ENCODE measurements around the gene TTC3.
"Not testable (repeated sequence)": the region's sequence is repeated elsewhere in the genome, so short reads cannot be mapped to it uniquely, and the experiment has no call there.

Gene TTC3

GRCh38 chr21:37093977-37094376 lies 20.9 kb downstream of the TTC3 start:
- DNase-seq = no peak

- DNase-seq = no peak
These were observed 22.8 kb downstream of the TTC3 start for GRCh38 chr21:37095821-37096220.

- DNase-seq = no peak
These were observed 25.7 kb downstream of the TTC3 start for GRCh38 chr21:37098751-37099150.

- no peak for DNase-seq
These were observed 27.3 kb downstream of the TTC3 start for GRCh38 chr21:37100316-37100715.

- DNase-seq = no peak
These were observed 28.3 kb downstream of the TTC3 start for GRCh38 chr21:37101384-37101783.

- not testable (repeated sequence) for DNase-seq
These were observed 29.7 kb downstream of the TTC3 start for GRCh38 chr21:37102746-37103145.

- no peak for DNase-seq
These were observed 33.9 kb downstream of the TTC3 start for GRCh38 chr21:37106998-37107397.

GRCh38 chr21:37111029-37111428 lies 38.0 kb downstream of the TTC3 start:
- not testable (repeated sequence) for DNase-seq

- not testable (repeated sequence) for DNase-seq
These were observed 41.2 kb downstream of the TTC3 start for GRCh38 chr21:37114301-37114700.

- DNase-seq = not testable (repeated sequence)
These were observed 43.4 kb downstream of the TTC3 start for GRCh38 chr21:37116459-37116858.

- DNase-seq = no peak
These were observed 44.1 kb downstream of the TTC3 start for GRCh38 chr21:37117204-37117603.

- no peak for DNase-seq
These were observed 45.3 kb downstream of the TTC3 start for GRCh38 chr21:37118187-37118826.

GRCh38 chr21:37119421-37120218 lies 46.6 kb downstream of the TTC3 start:
- no peak for DNase-seq

GRCh38 chr21:37128076-37128475 lies 55.0 kb downstream of the TTC3 start:
- DNase-seq = no peak

- no peak for DNase-seq
These were observed 57.9 kb downstream of the TTC3 start for GRCh38 chr21:37130971-37131370.

- DNase-seq = no peak
These were observed 63.2 kb downstream of the TTC3 start for GRCh38 chr21:37136261-37136660.

GRCh38 chr21:37136744-37137143 lies 63.7 kb downstream of the TTC3 start:
- no peak for DNase-seq

GRCh38 chr21:37139154-37139553 lies 66.1 kb downstream of the TTC3 start:
- no peak for DNase-seq

GRCh38 chr21:37139902-37140301 lies 66.8 kb downstream of the TTC3 start:
- DNase-seq = peak; percentile 83

- DNase-seq = not testable (repeated sequence)
These were observed 70.3 kb downstream of the TTC3 start for GRCh38 chr21:37143392-37143791.

- DNase-seq = peak; percentile 55
These were observed 72.6 kb downstream of the TTC3 start for GRCh38 chr21:37145635-37146111.

GRCh38 chr21:37146320-37147235 lies 73.5 kb downstream of the TTC3 start:
- no peak for DNase-seq

- peak; percentile 77 for DNase-seq
These were observed 76.4 kb downstream of the TTC3 start for GRCh38 chr21:37149411-37149810.
